HUDEP-2 (cell line): ENCODE data around the gene MTSS2.

Experiments
- DNase-seq, 76 experiments: peaks; one replicate each; lab custom pipeline; 2025; ENCODE audit not compliant: unreplicated experiment in 76 of 76; lab: John Stamatoyannopoulos, UW

MTSS2 gene

DNA sequence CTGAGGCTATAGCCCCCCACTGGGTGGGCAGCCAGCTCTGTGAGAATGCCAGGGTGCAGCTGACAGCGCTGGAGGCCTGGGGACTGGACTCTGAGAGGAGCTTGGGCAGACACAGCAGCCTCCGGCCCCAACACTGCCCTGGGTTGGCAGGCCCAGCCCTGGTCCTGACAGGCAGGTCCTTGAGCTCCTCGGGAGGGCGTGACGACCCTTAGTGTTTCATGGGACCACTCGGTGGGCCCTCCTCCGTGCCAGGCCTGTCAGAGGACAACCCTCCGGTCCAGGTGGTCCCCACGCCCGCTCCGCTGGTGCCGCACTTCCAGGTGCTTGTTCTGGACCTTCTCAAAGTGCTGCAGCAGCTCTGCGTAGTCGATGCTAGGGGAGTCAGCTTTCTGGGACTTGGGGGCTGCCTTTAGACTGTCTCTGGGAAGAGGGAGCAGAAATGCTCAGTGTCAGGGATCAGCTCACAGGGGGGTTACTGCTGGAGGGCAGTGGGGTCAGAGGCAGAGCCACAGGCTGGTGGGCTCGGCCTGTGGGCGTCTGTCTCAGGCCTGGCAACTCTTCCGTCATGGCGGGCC, 1.9 kb upstream of the MTSS2 start:
- DNase-seq: no peak

GRCh38 chr16:70687102-70687511, 1.3 kb upstream of the MTSS2 start:
- no peak for DNase-seq

GRCh38 chr16:70686376-70687101, 686 bp upstream of the MTSS2 start:
- DNase-seq: no peak

DNA sequence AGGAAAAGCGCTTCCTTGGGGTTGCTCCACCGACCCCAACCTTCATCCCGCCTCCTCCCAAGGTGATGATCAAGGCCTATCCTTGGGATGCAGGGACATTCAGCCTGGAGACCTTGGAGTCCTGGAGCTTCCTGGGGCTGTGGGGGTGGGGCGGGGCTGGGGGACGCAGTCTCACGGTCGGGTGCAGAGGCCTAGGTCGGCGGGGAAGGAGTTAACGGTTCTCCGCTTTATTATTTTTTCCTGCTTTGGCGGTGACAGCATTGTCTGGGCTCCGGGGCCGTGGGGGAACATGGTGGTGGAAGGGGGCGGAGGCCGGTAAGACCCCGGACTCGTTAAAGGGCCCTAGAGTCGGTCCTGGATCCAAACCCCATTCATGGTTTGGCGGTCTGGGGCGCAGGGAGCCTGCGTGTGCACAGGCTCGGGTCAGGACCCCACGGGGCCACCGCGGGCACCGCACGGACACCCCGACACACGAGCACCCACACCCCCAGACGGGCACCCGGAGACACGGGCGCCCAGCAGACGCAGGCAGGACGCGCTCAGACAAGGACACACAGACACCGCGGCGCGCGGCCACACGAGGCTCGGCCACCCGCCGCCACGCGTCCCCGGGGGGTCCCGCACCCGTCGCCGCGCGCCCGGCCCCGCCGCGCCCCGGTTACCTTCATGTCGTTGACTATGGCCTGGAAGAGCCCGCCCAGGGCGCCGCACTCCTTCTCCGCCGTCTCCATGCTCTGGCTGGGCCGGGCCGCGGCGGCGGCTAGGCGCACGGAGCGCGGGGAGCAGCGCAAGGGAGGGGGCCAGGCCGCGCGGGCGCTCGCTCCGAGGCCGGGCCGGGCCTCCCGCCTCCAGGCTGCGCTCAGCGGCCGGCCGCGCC, 554 bp downstream of the MTSS2 start:
- DNase-seq: peak in 2 of 76 experiments; percentile 31 to 43

GRCh38 chr16:70684146-70685060, 1.4 kb downstream of the MTSS2 start:
- DNase-seq: no peak

- no peak for DNase-seq
These were observed 2.5 kb downstream of the MTSS2 start for GRCh38 chr16:70683146-70683944.

DNA sequence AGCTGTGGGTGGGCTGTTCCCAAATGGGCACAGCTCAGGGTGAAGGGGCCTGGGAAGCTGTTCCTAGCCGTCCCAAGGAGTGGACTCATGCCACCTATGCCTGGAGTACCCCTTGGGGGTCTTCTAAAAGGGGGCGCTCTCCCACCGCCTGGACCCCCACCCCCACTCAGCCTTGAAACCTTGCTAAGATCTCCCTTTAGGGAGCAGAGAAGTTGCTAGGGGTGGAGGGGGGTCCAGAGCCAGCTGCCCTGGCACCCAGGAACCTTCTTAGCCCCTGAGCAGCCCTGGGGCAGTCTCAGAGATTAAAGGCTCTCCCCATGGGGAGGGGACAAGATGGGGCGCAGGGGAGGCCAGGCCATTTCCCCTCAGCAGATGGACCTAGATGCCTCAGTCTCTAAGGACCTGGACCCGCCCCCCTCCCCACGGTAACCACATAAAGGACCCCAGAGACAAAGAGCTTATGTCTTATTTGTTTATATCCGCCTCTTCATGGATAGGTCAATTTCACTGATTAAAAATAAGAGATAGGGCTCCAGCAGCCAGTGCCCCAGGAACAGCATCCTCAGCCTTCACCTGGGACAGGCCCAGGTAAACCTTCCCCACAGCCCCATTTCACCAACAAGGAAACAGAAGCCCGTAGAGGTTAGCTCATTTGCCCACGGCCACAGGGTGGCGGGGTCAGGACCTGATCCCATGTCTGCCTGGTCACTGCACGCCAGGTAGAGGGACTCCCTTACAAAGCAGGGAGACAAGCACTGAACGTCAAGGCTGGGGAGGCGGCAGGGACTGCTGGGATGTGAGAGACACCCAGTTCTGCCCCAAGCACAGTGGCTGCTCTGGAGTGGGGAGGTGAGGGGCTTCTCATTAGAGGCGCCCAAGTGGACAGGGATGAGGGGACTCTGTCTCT, 3.4 kb downstream of the MTSS2 start:
- DNase-seq: no peak

DNA sequence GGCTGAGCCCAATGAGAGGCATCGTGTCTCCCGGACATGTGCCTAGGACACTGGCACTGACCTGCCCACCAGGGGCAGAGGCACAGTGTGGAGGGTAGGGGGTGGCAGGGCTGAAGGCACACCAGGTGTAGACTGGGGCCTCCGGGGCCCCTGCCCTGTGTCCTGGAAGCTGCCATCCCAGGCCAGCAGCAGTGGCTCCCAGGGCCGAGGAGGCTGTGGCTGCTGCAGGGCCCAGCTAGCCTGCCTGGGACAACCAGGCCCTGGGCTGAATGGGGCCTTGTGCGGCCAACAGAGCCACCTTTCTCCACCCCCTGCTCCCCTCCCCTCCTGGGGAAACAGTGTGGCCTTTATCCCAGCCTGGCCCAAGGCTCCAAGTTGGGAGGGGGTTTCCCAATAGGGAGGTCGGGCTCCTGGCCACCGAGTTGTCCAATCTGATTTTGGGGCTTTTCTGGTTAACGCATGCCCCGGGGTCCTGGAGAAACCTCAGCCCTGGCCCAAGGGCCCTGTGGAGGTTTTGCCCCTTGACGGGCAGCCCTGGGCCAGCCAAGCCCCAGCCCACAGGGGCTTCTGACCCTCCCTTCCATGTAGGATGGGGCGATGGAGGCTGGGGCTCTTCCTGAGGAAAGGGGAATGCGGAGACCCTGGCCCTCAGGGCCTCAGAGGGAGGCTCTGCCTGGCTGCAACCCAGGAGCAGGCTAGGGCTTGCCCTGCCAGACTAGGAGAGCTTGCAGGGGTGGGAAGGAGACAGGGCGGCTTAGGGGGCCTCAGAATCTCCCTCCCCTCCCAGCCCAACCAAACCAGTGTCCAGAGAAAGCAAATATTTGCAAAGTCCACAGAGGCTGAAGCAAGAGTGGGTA, 4.2 kb downstream of the MTSS2 start:
- no peak for DNase-seq

DNA sequence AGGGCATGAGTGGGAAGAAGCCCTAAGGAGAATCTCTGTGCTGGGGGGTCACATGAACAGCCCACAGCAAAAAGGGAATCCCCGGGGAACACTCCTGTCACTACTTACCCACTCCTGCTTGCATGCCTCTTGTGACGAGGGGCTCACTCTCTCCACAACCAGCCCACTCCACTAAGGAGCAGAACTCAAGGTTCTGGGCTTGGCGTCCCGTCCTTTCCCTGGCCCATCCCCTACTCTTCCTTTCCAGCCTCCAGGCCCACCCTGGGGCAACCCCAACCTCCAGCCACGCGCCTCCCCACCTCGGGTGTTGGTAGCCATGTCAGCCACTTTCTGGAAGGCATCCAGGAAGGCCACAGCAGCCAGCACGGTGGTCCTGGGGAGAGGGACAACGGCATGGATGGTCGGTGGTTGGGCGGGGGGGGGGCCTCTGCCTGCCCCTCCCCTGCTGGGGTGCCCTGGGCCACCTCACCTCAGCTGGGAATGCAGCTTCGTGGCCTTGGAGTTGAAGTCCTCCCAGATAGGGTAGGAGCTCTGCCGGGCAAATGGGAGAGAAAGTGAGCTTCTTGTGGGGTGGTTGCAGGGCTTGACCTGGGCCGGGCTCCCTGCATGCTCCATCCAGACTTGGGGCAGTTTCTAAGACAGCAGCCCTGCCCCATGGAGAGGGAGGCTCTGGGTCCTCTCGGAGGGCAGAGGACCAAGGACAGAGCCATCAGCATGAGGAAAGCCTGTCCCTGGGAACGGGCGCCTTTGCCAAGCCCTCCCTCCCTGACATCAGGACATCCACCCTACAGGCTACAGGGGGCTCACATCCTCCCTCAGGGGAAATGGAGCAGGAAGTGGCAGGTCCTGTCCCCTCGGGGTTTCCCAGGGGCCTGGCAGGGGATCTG, 5.1 kb downstream of the MTSS2 start:
- DNase-seq: no peak

GRCh38 chr16:70679671-70680494, 6.0 kb downstream of the MTSS2 start:
- no peak for DNase-seq

GRCh38 chr16:70678898-70679670, 6.8 kb downstream of the MTSS2 start:
- no peak for DNase-seq

DNA sequence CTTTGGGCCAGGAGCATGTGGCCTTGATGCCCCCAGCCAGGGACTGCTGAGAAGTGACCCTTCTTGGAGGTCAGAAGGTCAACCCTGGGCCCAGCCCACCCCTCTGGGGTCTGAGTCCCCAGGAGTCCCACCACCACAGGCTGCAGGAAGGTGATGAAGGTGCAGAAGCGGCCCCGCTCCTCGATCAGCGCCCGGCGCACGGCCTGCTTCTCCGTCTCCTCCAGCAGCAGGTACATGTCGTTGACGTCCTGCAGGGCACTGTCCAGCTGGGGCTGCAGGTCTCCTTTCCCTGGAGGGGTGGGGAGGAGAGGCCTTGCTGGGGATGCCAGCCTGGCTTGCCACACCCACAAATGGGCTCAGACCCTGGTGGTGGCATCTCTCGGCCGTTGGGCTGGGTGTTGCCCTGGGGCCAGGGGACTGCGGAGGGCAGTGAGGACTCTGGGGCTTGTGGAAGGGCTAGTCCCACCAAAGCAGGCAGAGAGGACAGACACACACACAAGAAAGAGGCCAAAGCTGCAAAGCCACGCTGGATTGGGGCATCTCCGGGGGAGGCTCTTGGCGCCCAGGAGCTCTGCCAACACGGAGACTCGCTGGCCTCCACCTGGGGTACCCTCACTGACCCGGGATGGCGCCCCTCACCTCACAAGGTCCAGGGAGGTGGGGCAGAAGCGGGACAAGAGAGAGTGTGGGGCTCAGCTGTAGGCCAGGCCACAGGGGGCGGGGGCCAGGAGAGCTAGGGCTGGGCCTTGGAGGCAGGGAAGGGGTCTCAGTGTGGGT, 7.5 kb downstream of the MTSS2 start:
- no peak for DNase-seq

GRCh38 chr16:70677499-70678120, 8.2 kb downstream of the MTSS2 start:
- DNase-seq: no peak
